ENCODE results near the gene TAOK1. TPM values are rescaled to one million over a fixed set of nuclear protein-coding genes. Genes with fewer than 3 reads are reported as not detected.
"Not testable (repeated sequence)": the region's sequence is repeated elsewhere in the genome, so short reads cannot be mapped to it uniquely, and the experiment has no call there.

The TAOK1 gene
- 1 to 10 TPM; 5.4 to 7.9 TPM for polyA plus RNA-seq

DNA sequence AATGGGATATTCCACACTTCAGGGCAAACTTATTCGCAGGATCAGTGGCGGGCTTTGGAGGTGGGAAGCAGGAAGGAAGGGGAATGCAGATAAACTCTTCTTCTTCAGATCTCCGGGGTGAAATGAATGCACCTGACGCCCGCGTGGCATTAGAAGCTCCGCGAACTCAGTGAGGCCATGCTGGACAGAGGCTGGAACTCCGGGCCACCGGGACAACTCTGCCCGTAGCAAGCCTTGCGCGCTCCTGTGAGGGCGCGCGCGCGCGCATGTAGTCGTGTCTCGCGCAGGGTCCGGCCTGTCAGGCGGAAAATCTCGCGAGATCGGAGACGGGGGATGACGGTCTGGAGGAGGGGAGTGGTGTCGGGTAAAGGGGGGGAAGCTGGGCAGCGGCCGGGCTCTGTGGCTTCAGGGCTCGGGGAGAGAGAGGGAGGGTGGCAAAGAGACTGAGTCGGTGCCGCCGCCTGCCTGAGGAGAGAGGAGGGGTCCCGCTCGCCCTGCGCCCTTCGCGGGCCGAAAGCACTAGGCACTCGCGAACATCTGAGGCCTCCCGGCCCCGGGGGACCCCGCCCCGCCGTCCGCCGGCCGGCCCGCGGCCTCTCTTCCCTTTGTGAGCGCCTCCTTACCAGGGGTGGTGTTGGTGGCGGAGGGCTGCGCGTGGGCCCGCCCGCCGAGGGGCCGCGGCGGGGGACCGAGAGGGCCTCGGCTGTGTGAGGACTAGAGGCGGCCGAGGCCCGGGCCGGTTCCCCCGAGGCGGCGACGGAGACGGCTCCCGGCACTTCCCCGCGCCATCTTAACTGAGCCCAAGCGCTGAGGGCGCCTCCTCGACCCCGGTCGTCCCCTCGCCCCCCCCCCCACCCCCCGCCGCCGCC, at the start of gene TAOK1:
TAOK1 (plus strand) TSS at position 382 of the 869 bp plus-strand sequence. CDS start 61,186 bp downstream, outside the sequence.
- Histone ChIP-seq H3K27me3 (ENCODE audit: control insufficient read depth in 1 of 2, insufficient read depth in 2 of 2, low read length in 2 of 2) (no peaks in the 10 kb centered on the region), H3K4me1 (ENCODE audit: control insufficient read depth in 2 of 2, insufficient read depth in 2 of 2, low read length in 1 of 2) (no peaks in the 10 kb centered on the region), H3K4me3 (ENCODE audit: low read depth in 1 of 2, low read length in 2 of 2) (peak within 1 kb of the TSS; percentile 91 to 97), H3K36me3 (ENCODE audit: control insufficient read depth in 2 of 2, insufficient read depth in 2 of 2, low read length in 1 of 2) (no peaks in the 10 kb centered on the region), H3K27ac (ENCODE audit: low read depth in 2 of 2, low read length in 1 of 2) (peak within 1 kb of the TSS; percentile 91 to 96), H3K9me3 (ENCODE audit: control insufficient read depth in 2 of 2, insufficient read depth in 1 of 2, low read depth in 1 of 2, low read length in 1 of 2) (no peaks in the 10 kb centered on the region)
- WGBS, 2 donors: 0% methylated on average over 71 to 86 of the region's 87 CpGs

DNA sequence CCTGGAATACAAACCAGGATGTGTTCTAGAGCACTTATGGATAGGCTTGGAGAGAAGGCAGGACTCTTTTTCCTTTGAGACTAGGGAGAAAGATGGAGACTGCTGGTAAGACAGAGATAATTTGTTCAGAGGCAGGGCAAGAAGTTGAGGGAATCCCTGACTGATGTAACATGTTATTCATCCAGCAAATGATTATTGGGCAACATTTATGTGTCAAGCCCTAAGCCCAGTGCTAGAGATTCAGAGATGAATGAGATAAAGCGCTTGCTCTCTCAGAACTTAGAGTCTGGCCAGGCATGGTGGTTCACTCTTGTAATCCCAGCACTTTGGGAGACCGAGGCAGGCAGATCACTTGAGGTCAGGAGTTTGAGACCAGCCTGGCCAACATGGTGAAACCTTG, 48.4 kb upstream of the TAOK1 start:
- no peaks in the 10 kb centered on the region for H3K4me1 ChIP-seq (ENCODE audit: control insufficient read depth in 2 of 2, insufficient read depth in 2 of 2, low read length in 1 of 2)
- 86 to 87% methylated on average over 2 of the region's 2 CpGs for WGBS, 2 donors
- no peaks in the 10 kb centered on the region for H3K27me3 ChIP-seq (ENCODE audit: control insufficient read depth in 1 of 2, insufficient read depth in 2 of 2, low read length in 2 of 2)
- no peak overlapping the region for H3K4me3 ChIP-seq (ENCODE audit: low read depth in 1 of 2, low read length in 2 of 2)
- no peaks in the 10 kb centered on the region for H3K36me3 ChIP-seq (ENCODE audit: control insufficient read depth in 2 of 2, insufficient read depth in 2 of 2, low read length in 1 of 2)
- no peak overlapping the region for H3K27ac ChIP-seq (ENCODE audit: low read depth in 2 of 2, low read length in 1 of 2)
- H3K9me3 ChIP-seq (ENCODE audit: control insufficient read depth in 2 of 2, insufficient read depth in 1 of 2, low read depth in 1 of 2, low read length in 1 of 2): no peaks in the 10 kb centered on the region

DNA sequence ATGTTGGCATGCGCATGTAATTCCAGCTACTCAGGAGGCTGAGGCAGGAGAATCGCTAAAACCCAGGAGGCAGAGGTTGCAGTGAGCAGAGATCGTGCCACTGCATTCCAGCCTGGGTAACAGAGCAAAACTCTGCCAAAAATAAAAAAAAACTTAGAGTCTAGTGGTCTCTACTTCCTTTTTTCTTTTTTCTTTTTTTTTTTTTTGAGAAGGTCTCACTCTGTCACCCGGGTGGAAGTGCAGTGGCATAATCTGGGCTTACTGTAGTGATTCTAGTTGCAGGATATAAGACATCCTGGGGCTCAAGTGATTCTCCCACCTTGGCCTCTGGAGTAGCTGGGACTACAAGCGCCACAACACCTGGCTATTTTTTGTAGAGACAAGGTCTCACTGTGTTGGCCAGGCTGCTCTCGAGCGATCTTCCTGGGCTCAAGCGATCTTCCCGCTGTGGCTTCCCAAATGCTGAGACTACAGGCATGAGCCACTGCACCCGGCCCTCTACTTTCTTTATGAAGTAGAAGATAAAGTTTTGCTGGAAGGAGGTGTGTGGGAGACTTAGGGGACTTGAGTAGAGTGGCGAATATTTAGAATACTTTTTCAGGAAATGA, 47.9 kb upstream of the TAOK1 start:
- Histone ChIP-seq H3K27me3 (ENCODE audit: control insufficient read depth in 1 of 2, insufficient read depth in 2 of 2, low read length in 2 of 2) (no peaks in the 10 kb centered on the region), H3K9me3 (ENCODE audit: control insufficient read depth in 2 of 2, insufficient read depth in 1 of 2, low read depth in 1 of 2, low read length in 1 of 2) (no peaks in the 10 kb centered on the region), H3K36me3 (ENCODE audit: control insufficient read depth in 2 of 2, insufficient read depth in 2 of 2, low read length in 1 of 2) (no peaks in the 10 kb centered on the region), H3K27ac (ENCODE audit: low read depth in 2 of 2, low read length in 1 of 2) (no peak overlapping the region), H3K4me1 (ENCODE audit: control insufficient read depth in 2 of 2, insufficient read depth in 2 of 2, low read length in 1 of 2) (no peaks in the 10 kb centered on the region), H3K4me3 (ENCODE audit: low read depth in 1 of 2, low read length in 2 of 2) (no peak overlapping the region)
- WGBS, 2 donors: 82 to 84% methylated on average over 11 of the region's 11 CpGs

DNA sequence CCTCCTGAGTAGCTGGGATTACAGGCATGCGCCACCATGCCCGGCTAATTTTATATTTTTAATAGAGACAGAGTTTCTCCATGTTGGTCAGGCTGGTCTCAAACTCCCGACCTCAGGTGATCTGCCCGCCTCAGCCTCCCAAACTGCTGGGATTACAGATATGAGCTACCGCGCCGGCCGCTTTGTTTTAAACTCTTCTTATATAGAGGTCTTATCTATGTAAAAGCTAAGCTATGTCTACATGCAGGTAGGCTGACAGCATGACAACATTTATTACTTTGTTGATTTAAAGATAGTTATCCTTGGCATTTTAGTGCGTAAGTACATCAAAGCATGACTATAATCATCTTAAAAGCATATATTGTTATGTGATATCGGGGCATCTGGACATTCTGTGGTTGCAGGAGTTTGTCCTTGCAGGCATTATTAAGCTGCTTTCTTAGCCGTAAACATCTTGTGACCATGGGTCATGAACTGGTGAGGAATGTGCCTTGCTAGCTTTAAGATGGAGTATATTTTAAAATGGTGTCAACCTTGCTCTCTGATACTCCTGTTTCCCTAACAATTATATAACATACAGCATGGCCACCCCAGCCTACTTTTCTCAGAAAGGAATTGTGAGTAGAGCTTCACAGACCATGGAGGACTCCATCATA, 45.8 kb upstream of the TAOK1 start:
- Histone ChIP-seq H3K27ac (ENCODE audit: low read depth in 2 of 2, low read length in 1 of 2) (no peak overlapping the region), H3K9me3 (ENCODE audit: control insufficient read depth in 2 of 2, insufficient read depth in 1 of 2, low read depth in 1 of 2, low read length in 1 of 2) (no peaks in the 10 kb centered on the region), H3K36me3 (ENCODE audit: control insufficient read depth in 2 of 2, insufficient read depth in 2 of 2, low read length in 1 of 2) (no peaks in the 10 kb centered on the region), H3K27me3 (ENCODE audit: control insufficient read depth in 1 of 2, insufficient read depth in 2 of 2, low read length in 2 of 2) (no peaks in the 10 kb centered on the region), H3K4me3 (ENCODE audit: low read depth in 1 of 2, low read length in 2 of 2) (no peak overlapping the region), H3K4me1 (ENCODE audit: control insufficient read depth in 2 of 2, insufficient read depth in 2 of 2, low read length in 1 of 2) (no peaks in the 10 kb centered on the region)
- WGBS, 2 donors: 83 to 87% methylated on average over 11 of the region's 11 CpGs

DNA sequence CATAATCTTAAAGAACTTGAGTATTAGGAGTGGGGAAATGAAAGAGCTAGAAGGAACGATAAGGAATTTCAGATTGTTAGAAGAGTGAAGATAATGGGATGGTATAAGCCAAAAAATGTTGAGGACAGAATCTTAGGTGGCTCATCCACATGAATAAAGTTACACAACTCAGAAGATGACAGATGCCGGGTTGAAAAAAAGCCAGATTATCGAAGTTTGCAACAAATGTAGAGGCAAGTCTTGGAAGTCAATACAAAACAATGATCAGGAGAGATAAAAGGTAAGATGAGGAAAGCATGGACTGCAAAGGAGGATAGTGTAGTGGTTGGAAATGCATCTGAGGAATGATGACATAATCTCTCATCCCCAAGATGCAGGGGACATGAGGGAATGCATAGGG, 45.1 kb upstream of the TAOK1 start:
- H3K36me3 ChIP-seq (ENCODE audit: control insufficient read depth in 2 of 2, insufficient read depth in 2 of 2, low read length in 1 of 2): no peaks in the 10 kb centered on the region
- WGBS, 2 donors: 78 to 83% methylated on average over 3 of the region's 3 CpGs
- no peak overlapping the region for H3K27ac ChIP-seq (ENCODE audit: low read depth in 2 of 2, low read length in 1 of 2)
- no peaks in the 10 kb centered on the region for H3K9me3 ChIP-seq (ENCODE audit: control insufficient read depth in 2 of 2, insufficient read depth in 1 of 2, low read depth in 1 of 2, low read length in 1 of 2)
- H3K4me1 ChIP-seq (ENCODE audit: control insufficient read depth in 2 of 2, insufficient read depth in 2 of 2, low read length in 1 of 2): no peaks in the 10 kb centered on the region
- no peak overlapping the region for H3K4me3 ChIP-seq (ENCODE audit: low read depth in 1 of 2, low read length in 2 of 2)
- H3K27me3 ChIP-seq (ENCODE audit: control insufficient read depth in 1 of 2, insufficient read depth in 2 of 2, low read length in 2 of 2): no peaks in the 10 kb centered on the region

DNA sequence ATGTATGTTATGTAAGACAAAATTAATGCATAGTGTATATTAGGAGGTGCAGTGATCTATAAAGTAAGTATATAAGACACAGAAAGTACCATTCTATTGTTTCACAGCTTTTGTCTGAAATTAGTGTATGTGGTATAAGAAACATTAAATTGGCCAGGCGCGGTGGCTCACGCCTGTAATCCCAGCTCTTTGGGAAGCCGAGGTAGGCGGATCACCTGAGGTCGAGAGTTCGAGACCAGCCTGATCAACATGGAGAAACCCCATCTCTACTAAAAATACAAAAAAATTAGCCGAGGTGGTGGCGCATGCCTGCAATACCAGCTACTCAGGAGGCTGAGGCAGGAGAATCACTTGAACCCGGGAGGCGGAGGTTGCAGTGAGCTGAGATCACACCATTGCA, 44.7 kb upstream of the TAOK1 start:
- not testable (repeated sequence) for H3K27ac ChIP-seq (ENCODE audit: low read depth in 2 of 2, low read length in 1 of 2); H3K9me3 ChIP-seq (ENCODE audit: control insufficient read depth in 2 of 2, insufficient read depth in 1 of 2, low read depth in 1 of 2, low read length in 1 of 2); H3K4me1 ChIP-seq (ENCODE audit: control insufficient read depth in 2 of 2, insufficient read depth in 2 of 2, low read length in 1 of 2); H3K36me3 ChIP-seq (ENCODE audit: control insufficient read depth in 2 of 2, insufficient read depth in 2 of 2, low read length in 1 of 2); H3K27me3 ChIP-seq (ENCODE audit: control insufficient read depth in 1 of 2, insufficient read depth in 2 of 2, low read length in 2 of 2); H3K4me3 ChIP-seq (ENCODE audit: low read depth in 1 of 2, low read length in 2 of 2)
- WGBS, 2 donors: 94 to 95% methylated on average over 11 of the region's 11 CpGs

DNA sequence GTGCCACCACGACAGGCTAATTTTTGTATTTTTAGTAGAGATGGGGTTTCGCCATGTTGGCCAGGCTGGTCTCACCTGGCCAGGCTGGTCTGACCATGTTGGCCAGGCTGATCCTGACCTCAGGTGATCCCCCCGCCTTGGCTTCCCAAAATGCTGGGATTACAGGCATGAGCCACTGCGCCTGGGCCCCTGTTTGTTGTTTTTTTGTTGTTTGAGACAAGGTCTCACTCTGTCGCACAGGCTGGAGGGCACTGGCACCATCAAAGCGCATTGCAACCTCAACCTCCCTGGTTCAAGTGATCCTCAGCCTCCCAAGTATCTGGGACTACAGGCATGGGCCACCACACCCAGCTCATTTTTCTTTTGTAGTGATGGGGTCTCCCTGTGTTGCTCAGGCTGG, 43.7 kb upstream of the TAOK1 start:
- Histone ChIP-seq H3K36me3 (ENCODE audit: control insufficient read depth in 2 of 2, insufficient read depth in 2 of 2, low read length in 1 of 2) (no peaks in the 10 kb centered on the region), H3K4me3 (ENCODE audit: low read depth in 1 of 2, low read length in 2 of 2) (no peak overlapping the region), H3K4me1 (ENCODE audit: control insufficient read depth in 2 of 2, insufficient read depth in 2 of 2, low read length in 1 of 2) (no peaks in the 10 kb centered on the region), H3K27ac (ENCODE audit: low read depth in 2 of 2, low read length in 1 of 2) (no peak overlapping the region), H3K27me3 (ENCODE audit: control insufficient read depth in 1 of 2, insufficient read depth in 2 of 2, low read length in 2 of 2) (no peaks in the 10 kb centered on the region), H3K9me3 (ENCODE audit: control insufficient read depth in 2 of 2, insufficient read depth in 1 of 2, low read depth in 1 of 2, low read length in 1 of 2) (no peaks in the 10 kb centered on the region)
- 93 to 96% methylated on average over 6 of the region's 6 CpGs for WGBS, 2 donors

DNA sequence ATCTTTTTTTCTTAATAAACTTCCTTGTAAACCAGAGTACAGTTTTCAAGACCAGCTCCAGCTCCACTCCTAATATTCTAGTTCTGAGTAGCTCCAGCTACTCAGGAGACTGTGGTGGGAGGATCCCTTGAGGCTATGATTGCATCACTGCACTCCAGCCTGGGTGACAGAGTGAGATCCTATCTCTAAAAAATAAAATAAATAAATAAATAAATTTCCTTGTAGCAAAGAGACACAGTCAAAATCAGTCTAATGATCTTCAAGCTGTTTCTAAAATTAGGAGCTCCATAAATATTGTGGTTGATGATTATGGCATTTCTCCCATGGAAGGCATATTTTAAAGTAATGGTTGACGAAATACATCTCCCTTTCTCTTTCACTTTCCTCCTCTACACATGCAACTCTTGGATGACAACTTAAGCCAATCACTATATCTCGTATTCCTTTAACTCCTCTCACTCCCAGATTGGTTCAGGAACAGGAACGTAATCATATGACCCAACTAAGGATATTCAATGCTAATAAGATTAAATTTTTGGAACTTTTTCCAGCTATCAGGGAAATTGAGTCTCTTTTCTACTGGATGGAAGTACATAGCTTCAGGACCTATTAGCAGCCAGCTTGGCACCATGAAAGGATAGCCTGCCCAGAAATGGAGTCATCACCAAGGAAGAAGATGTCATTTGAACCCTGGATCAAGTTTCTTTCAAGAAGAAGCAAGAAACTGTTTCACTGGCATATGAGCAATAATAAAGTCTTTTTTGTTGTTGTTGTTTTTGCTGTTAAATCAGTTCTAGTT, 42.1 kb upstream of the TAOK1 start:
- Histone ChIP-seq H3K36me3 (ENCODE audit: control insufficient read depth in 2 of 2, insufficient read depth in 2 of 2, low read length in 1 of 2) (no peaks in the 10 kb centered on the region), H3K27me3 (ENCODE audit: control insufficient read depth in 1 of 2, insufficient read depth in 2 of 2, low read length in 2 of 2) (no peaks in the 10 kb centered on the region), H3K4me1 (ENCODE audit: control insufficient read depth in 2 of 2, insufficient read depth in 2 of 2, low read length in 1 of 2) (no peaks in the 10 kb centered on the region), H3K9me3 (ENCODE audit: control insufficient read depth in 2 of 2, insufficient read depth in 1 of 2, low read depth in 1 of 2, low read length in 1 of 2) (no peaks in the 10 kb centered on the region), H3K4me3 (ENCODE audit: low read depth in 1 of 2, low read length in 2 of 2) (no peak overlapping the region), H3K27ac (ENCODE audit: low read depth in 2 of 2, low read length in 1 of 2) (no peak overlapping the region)
- WGBS, 2 donors: 72 to 82% methylated on average over 3 of the region's 3 CpGs

DNA sequence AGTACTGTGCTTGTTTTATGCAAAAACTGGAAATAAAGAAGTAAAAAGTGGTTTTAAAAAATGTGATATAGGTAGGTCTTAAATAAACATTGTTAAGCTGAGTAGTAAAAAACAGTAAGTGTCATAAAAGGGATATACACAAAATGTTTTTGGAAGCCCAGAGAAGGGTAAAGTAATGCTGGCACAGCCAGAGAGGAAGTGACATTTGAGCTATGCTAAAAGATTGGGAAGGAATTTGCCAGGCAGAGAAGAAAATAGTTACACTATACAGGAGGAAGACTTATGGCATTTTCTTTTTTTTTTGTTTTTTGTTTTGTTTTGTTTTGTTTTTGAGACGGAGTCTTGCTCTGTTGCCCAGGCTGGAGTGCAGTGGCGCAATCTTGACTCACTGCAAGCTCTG, 40.8 kb upstream of the TAOK1 start:
- H3K36me3 ChIP-seq (ENCODE audit: control insufficient read depth in 2 of 2, insufficient read depth in 2 of 2, low read length in 1 of 2): no peaks in the 10 kb centered on the region
- H3K27ac ChIP-seq (ENCODE audit: low read depth in 2 of 2, low read length in 1 of 2): no peak overlapping the region
- no peaks in the 10 kb centered on the region for H3K4me1 ChIP-seq (ENCODE audit: control insufficient read depth in 2 of 2, insufficient read depth in 2 of 2, low read length in 1 of 2)
- WGBS, 2 donors: 76 to 79% methylated on average over 2 of the region's 2 CpGs
- no peaks in the 10 kb centered on the region for H3K27me3 ChIP-seq (ENCODE audit: control insufficient read depth in 1 of 2, insufficient read depth in 2 of 2, low read length in 2 of 2)
- no peak overlapping the region for H3K4me3 ChIP-seq (ENCODE audit: low read depth in 1 of 2, low read length in 2 of 2)
- H3K9me3 ChIP-seq (ENCODE audit: control insufficient read depth in 2 of 2, insufficient read depth in 1 of 2, low read depth in 1 of 2, low read length in 1 of 2): no peaks in the 10 kb centered on the region
